GM18517 (cell line): ENCODE results near the gene ATP6V0D1.
"Not testable (repeated sequence)": the region's sequence is repeated elsewhere in the genome, so short reads cannot be mapped to it uniquely, and the experiment has no call there.

Experiments used
- ATAC-seq: cut with Tn5 transposase; IDR thresholded peaks from one replicate; pipeline ENCODE4 v1.9.1; 2021; ENCODE audit warnings: mild to moderate bottlenecking, moderate library complexity; ENCODE audit not compliant: unreplicated experiment

Gene ATP6V0D1

GRCh38 chr16:67480833-67481560 is at the start of gene ATP6V0D1:
TSS of gene ATP6V0D1 (minus strand) at chr16:67481157. CDS start at chr16:67481086, 71 bp downstream.
- peak; percentile 95 for ATAC-seq

GRCh38 chr16:67530013-67530939 is 49.3 kb upstream of the ATP6V0D1 start:
- ATAC-seq, result no peak

- ATAC-seq, result no peak
These were observed 48.6 kb upstream of the ATP6V0D1 start for GRCh38 chr16:67529582-67530012.

GRCh38 chr16:67528870-67529581 is 48.1 kb upstream of the ATP6V0D1 start:
- no peak for ATAC-seq

GRCh38 chr16:67528222-67528869 is 47.4 kb upstream of the ATP6V0D1 start, which contains the start of gene RIPOR1:
TSS of gene RIPOR1 (plus strand) at chr16:67528829. CDS start at chr16:67538447, 9,618 bp downstream.
- ATAC-seq, result no peak

- ATAC-seq, result no peak
These were observed 45.3 kb upstream of the ATP6V0D1 start for GRCh38 chr16:67526149-67526791.

GRCh38 chr16:67525176-67525860 is 44.4 kb upstream of the ATP6V0D1 start:
- no peak for ATAC-seq

- peak; percentile 67 for ATAC-seq
These were observed 40.3 kb upstream of the ATP6V0D1 start for GRCh38 chr16:67521095-67521804.

GRCh38 chr16:67519242-67519641 is 38.3 kb upstream of the ATP6V0D1 start:
- no peak for ATAC-seq

- ATAC-seq, result no peak
These were observed 37.7 kb upstream of the ATP6V0D1 start for GRCh38 chr16:67518676-67519075.

- peak; percentile 41 for ATAC-seq
These were observed 36.9 kb upstream of the ATP6V0D1 start for GRCh38 chr16:67517661-67518423.

- ATAC-seq, result no peak
These were observed 36.1 kb upstream of the ATP6V0D1 start for GRCh38 chr16:67517155-67517445.

GRCh38 chr16:67516296-67517154 is 35.6 kb upstream of the ATP6V0D1 start:
- ATAC-seq, result no peak

- ATAC-seq, result peak; percentile 46
These were observed 33.4 kb upstream of the ATP6V0D1 start for GRCh38 chr16:67514382-67514828.

- ATAC-seq, result not testable (repeated sequence)
These were observed 32.9 kb upstream of the ATP6V0D1 start for GRCh38 chr16:67513892-67514291.

GRCh38 chr16:67509016-67509415 is 28.1 kb upstream of the ATP6V0D1 start:
- no peak for ATAC-seq

- no peak for ATAC-seq
These were observed 25.5 kb upstream of the ATP6V0D1 start for GRCh38 chr16:67506468-67506867.
